Measurements from ENCODE around the gene KRT14.
"Not testable (repeated sequence)": the region's sequence is repeated elsewhere in the genome, so short reads cannot be mapped to it uniquely, and the experiment has no call there.

Gene KRT14

DNA sequence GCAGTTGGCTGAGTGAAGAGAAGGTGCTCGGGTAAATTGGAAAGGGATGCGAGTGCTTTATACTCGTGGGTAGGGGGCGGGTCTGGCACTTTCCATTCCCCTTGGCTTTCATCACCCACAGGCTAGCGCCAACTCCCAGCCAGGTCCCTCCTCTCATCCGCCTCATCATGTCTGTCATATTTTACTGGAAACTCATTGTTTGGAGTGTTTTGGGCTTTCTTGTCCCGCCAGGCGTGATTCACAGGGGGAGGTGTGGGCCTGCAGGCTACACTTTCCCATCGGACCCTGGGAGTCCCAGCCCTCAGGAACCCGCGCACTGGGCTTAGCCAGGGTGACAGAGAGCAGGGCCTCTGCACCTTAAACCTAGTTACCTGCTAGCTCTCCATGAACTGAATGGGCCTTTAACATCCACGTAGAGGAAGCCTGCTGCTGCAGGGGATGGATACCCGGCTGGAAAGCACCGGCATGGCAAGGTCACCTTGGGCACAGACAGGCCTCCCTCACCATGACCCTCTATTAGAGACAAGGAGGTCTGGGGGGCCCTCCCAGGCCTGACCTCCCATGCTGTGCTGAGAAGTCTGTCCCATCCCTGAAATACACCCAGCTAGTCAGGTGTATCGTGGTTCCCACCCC, at the start of gene KRT14:
Gene KRT14 (minus strand): TSS at position 33 of the 633 bp plus-strand sequence. CDS start 61 bp downstream, outside the sequence.
- DNase-seq: no peak

DNA sequence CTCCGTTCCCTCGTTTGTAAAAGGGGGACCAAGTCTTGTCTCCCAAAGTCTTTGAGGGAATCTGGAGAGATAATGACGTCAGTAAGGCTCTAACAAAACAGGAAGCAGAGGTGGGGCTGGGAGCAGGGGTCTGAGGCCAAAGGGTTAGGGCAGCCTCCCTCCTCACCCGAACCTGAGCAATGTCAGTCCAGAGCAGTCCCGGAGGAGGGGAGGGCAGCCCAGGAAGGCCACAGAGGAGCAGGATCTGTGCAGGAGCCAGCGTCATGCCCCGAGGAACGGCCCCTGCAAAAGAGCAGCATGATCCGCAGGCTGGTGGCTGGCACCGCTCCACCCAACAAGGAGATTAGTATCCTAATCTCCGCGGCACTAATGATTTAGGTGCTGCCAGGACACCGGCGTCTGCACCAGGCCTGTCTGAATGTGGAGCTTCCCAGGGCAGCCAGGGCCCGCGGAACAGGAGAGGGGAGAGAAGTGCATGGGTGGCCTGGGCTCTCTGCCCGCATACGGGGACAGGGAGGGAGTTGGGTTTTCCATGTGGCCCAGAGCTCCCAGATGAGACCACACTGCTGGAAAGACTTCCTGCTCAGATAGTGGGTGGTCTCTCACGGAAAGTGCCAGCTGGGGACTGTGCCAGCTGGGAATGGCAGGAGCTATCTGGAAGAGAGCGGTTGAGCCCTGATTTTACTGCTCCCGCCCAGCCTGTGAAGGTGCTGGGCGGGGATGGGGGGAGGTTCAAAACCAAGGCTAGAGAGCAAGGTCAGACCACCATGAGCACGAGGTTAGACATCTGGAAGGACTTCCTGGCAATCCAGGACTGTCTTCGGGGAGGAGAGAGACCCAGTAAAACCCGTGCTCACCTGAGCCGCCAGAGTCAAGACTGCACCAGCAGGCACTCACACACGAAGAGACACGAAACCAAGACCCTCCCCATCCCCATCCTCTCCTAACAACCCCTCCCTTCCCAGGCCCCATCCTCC, 48.7 kb upstream of the KRT14 start:
- DNase-seq: no peak

DNA sequence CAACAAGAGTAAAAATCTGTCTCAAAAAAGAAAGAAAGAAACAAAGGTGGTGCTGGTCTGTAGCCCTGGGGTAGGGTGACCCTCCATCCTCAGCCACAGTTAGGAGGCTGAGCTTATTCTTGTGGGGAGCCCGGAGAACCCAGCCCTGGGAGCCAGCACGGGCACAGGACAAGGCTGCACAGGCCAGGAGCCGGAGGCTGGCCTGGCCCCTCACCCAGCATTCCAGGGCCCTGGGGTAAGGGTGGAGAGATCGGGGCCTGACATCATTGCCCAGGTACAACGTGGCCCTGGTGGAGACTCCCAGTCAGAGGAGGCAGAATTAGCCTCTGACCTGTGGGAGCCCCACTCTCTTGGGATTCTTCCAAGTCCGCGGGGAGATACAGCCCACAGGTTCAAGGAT, 47.9 kb upstream of the KRT14 start:
- no peak for DNase-seq

DNA sequence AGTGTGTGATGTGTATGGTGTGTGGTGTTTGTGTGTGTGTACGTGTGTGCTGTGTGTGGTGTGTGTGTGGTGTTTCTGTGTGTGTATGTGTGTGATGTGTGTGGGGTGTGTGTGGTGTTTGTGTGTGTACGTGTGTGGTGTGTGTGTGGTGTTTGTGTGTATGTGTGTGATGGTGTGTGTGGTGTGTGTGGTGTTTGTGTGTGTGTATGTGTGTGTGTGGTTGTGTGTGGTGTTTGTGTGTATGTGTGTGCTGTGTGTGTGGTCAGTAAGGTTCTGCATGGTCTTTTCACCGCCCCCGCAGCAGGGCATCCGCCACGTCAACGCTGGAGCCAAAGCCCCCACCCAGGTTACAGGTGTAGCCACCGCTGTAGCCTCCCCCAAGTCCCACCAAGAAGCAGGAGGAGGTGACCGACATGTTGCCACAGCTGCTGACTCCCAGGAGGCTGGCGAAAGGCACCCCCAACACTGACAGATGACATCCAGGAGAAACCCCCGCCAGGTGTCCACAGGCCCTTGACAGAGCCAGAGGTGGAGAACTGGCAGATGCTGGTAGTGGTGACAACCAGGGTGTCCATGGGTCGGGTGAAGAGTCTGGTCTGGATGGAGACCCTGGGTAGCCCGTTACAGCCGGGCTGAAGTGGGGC, 47.0 kb upstream of the KRT14 start:
- DNase-seq: no peak

DNA sequence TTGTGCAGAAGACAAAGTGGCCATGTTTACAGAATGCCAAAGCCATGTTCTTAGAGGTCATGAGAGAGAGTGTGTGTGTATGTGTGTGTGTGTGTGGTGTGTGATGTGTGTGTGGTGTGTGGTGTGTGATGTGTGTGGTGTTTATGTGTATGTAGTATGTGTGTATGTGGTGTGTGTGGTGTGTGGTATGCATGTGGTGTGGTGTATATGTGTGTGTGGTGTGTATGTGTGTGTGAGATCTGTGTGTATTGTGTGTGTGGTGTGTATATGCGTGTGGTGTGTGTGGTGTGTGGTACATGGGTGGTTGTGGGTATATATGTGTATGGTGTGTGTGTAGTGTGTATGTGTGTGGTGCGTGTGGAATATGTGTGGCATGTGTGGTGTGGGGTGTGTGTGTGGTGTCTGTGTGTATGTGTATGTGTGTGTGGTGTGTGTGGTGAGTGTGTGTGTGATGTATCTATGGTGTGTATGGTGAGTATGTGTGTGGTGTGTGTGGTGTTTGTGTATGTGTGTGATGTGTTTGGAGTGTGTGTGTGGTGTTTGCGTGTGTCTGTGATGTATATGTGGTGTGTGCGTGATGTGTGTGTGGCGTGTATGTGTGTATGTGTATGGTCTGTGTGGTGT, 45.9 kb upstream of the KRT14 start:
- DNase-seq: no peak

DNA sequence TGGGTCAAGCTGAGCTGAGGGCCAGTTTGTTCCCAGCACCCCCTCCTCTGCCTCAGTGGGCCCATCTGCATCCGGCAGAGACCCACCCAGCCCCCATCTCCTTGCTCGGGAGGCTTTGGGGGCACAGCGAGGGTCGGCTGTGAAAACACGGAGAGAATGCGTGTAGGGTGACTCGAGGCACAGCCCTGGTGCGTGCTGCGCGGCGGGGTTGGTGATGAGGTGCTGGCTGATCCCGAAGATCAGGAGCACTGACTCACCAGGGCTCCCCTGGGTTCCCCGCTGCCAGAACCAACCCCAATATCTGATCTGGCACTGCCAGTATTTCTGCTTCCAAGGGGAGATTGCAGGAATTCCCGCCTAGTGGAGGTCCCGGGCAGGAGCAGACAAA, 45.2 kb upstream of the KRT14 start:
- DNase-seq: no peak

DNA sequence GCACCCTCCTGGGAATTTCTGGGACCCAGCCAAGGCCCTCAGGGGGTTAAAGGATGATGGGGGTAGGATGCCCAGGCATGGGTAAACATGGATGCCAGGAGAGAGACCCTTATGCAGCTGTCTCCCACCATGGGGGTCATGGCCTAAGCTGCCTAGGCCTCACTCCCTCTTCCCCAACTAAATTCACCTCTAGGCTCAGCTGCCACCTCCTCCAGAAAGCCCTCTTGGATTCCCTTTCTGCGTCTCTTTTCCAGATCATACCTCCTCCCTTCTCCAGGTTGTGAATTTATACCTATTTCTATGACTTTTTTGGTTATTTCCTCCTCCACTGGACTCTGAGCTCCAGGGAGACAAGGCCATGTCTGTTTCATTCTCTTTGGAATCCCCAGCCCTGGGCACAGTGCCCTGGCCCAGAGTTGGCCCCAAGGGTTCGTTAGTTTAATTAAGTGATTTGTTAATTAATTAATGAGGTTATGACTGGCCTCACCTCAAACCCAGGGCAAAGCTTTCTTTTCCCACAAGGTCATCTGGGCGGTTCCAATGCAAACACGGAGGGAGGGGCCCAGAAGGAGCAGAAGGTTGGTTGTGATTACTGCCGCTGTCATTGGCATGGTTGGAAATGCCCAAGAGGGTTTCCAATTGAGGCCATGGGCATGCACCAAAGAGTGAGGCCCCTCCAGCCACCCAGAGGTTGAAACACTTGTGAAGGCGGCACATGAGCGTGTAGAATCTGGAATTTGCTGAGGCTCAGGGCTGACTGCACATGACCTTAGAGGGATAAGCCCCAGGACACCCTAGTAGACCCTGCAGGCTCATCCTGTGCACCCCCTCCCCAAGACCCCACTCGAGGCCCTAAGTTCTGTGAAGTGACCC, 44.6 kb upstream of the KRT14 start:
- DNase-seq: no peak

DNA sequence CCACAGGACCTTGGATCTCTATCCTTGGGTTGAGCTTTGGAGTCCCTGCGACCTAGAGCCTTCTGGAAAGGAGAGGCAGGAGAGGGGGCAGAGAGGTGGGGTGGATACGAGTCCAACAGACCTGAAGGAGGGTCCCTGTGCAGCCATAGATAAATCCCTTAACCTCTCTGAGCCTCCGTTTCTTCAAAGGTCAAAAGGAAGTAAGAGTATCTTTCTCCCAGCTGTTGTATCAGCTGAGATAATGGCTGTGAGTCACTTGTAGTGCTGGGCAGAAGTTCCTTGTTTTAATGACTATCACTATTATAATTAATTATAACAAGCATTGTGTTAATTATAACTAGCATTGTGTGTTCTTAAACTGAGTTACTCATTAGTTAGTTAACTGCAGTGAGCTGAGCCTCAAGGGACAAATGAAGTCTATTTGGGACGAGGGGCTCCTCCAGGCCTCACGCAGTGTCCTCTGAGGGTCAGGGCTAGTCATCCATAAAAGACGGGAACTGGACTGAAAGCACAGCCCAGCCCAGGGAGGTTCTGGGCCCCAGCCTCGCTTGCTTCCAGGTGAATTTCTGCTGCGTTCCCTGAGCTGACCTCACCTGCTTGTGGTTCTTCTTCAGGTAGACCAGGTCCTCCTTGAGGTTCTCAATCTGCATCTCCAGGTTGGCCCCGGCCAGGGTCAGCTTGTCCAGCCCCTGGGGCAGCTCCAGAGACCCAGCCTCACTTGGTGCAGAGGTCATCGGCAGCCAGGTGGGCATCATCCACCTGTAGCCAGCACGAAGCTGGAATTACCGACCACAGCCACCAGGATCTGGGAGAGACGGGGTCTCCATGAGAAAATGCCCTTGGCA, 43.4 kb upstream of the KRT14 start:
- DNase-seq: no peak

DNA sequence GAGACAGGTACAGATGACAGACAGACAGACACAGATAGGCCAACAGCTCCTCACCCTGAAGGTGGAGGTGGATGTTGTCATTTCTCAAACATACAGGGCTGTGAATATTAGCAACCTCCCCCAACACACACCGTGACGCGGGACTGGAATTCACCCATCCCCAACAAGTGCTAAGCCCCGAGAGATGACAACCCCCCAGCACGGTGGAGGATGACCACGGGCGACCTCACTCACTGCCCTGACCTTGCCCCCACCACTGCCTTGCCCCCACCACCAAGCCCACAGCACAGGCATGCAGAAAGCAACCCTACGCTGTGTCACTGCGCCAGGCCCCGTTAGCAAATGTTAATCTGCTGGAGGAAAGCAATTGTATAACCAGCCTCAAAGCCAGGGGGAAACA, 42.6 kb upstream of the KRT14 start:
- no peak for DNase-seq

DNA sequence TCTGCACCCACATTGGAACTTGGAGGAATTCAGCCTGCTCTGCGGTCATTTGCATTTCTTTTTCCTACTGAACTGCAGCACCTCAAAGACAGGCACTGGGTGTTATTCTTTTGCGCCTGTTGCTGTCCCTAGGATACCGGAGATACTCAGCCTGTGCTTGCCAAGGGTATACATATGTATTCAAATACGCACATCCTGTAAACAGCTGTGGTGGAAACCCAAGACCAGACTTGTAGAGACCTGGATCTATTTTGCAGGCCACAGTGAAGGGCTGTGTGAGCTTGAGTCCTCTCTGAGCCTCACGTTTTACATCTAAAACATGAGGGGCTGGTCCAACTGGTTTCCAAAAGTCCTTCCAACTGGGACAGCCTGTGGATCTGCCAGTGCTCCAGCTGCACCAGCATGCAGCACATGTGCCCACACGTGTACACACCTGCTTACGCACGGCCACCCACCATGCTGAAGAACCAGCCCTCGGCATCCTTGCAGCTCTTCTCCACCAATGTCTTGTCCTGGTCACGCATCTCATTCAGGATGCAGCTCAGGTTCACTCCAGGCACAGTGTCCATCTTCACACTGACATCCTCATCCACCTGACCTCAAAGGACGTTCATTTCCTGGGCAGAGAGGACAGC, 42.0 kb upstream of the KRT14 start:
- DNase-seq: not testable (repeated sequence)

DNA sequence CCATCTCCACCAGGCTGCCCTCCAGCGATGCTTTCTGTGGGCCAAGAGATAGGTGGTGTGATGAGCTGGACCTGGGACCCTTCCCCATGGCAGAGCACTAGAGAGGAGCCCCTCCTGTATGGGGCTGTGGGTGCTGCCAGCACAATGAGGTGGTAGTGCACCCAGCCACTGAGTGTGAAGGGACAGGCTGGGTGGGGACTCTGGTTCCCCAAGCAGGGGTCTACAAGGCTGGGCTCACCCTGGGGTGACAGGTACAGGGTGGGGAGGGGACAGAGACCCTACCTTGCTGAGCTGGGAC, 41.3 kb upstream of the KRT14 start:
- DNase-seq: not testable (repeated sequence)

DNA sequence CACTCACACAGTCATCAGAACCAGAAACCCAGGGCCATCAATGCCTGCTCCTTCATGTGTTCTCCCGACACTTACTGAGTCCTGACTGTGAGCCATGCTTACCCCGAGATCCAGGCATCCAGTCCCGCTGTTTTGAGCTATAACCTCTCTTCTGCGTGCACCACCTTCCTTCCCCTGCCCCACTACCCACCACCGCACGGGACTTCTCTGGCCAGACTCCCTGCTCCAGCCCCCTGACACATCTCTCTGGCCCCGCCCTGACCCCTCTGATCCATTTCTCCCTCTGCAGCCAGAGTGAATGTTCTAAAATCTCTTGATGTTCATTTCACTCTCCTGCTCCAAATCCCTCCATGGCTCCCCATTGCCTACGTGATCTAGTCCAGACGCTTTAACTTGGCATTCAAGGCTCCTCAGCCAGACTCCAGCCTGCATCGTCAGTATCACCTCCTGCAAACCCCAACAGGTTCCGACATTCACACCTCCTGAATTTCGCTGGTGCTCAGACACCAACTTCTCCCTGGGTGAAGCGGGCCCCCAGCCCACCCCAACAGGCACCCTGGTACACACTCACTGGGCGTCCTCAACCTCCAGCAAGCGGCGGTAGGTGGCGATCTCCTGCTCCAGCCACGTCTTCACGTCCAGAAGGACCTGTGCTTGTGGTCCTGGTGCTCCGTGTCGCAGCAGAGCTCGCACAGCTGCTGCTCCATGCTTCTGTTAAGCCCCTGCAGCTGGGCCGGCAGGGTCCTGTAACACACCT, 40.8 kb upstream of the KRT14 start:
- DNase-seq: no peak

DNA sequence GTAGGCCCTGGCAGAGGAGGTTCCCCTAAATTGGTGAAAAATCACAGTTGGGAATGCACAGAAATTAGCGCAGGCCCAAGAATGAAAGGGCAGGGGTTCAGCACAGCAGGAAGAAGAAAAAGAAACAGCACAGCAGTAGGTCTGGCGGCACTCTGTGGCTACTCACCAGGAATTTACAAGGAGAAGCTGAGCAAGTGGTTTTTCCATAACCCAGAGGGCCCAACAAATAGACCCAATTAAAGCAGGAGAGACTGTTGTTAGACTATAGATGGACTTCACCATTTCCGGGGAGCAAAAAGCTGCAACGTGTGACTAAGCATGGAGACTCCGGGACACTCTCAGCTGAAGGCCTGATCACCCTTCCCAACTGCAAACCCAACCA, 40.2 kb upstream of the KRT14 start:
- DNase-seq: not testable (repeated sequence)

DNA sequence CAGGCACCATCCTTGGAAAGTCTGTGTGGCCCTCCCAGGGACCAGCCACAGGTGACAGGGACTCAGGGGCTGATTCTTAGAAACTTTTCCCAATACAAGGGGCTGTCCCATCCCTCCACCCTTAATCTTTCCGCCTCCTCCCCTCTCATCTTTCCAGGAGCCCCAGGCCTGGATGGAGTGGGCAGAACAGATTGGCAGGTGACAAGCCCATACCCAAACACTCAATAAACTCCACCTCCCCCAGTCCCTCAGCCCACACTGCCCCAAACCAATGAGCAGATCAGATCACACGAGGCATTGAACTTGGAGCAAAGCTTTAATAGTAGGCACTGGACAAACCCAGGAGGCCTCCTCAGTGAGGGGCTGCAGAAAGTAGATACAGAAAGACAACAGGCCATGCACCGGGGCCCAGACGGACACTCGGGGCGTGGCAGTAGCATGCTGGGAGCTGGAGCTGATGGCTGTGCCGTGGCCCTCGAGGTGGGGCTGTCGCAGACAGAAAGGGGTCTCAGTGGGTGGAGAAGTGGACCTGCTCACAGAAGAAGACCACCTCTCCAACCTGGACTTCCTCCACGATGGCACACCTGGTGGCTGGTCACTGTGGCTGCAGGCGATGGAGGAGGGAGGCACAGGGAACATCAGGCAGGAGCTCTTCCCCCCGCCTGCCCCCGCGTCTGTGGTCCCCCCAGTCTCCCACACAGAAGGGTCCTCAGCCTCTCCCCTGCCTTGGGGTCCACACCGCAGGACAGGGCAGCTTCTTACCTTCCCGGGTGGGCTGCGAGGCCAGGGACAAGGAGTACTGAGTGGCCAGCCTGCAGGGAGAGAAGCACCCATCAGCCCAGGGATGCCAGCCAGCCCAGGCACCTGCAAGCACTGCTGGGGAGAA, 39.6 kb upstream of the KRT14 start:
- not testable (repeated sequence) for DNase-seq

DNA sequence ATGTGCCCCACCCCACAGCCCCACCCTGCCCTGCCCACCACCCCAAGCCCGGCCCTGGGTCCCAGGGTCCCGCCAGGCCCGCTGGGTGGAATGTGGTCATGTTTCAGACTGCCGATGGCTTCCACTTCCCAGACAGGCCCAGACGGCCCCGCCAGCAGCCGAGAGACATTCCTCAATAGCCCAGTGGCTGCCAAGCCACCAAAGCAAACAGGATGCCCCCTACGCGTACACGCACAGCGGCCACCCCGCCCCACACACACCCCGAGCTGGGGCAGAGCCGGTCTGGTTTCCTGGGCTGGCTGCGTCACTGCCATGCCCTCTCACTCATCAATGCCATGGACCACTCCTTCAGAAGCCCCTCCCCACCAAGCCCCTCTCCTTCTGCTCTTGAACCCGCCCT, 38.9 kb upstream of the KRT14 start:
- no peak for DNase-seq

DNA sequence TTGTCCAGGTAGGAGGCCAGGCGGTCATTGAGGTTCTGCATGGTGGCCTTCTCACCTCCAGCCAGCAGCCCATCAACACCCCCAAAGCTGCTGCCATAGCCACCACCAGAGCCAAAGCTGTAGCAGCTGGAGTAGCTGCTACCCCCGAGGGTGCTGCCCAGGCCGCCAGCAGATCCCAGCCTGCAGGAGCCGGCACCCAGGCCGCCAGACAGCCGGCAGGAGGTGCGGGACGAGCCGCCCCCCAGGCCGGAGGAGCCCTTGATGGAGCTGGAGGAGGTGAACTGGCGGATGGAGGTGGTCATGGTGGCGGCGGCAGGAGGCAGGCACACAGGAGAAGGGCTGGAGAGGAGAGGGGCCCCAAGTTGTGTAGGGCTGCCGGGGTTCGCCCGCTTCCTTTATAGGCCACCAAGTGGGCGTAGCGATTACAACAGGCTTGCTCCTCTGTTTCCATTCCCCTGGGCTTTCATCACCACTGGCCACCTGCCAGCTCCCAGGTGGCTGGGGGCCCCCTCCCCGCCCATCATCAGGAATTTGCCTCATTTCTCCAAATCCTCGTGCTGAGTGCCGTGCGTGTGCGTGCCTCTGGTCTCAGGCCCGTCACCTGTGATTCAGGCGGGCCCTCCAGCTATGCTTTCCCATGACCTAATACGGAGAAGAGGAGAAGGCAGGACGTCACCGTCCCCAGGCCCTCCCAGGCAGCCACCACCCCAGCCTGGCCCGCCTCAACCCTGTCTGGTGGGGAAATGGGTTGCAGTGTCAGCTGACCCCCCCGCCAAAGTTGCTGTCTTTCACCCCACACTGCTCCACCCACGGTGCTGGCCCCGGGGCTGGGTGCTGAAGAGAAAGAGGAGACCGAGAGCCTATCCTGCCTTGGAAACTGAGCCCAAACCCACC, 37.8 kb upstream of the KRT14 start, which contains the start of gene KRT17:
Gene KRT17 (minus strand): TSS at position 368 of the 894 bp plus-strand sequence. CDS start 66 bp downstream, at position 302.
- no peak for DNase-seq

DNA sequence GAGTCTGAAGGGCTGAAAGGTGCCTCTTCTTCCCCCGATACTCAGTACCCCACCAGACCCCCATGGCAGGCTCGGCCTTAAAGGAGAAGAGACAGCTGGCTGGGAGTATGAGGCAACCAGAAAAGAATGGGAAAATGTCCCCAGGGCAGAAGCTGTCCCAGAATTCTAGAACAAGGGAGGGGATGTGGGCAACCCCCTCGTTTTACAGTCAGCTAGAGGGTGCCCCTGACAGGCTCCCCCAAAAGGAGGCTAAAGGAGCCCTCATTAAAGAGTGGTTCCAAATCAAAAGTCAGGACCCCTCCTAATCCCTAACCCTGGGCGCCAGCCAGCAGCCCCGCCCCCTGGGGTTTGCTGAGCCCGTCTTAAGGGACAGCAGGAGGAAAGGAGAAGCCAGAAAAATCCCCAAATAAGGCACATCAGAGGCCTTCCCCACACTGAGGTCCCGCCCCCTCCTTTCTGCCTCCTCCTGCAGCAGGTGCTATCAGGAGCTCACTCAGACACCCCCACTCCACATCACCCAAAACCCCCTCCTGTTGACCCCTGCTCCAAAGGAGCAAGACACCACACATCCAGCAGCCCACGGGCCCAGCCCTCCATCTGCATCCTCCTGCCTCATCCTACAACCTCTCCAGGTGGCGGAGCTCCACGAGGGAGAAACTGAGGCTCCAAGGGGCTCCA, 36.6 kb upstream of the KRT14 start:
- DNase-seq: not testable (repeated sequence)
